Skeletal muscle cell (primary cell): ENCODE measurements around the gene DUSP3.

ENCODE experiments used
- DNase-seq: peaks from one replicate; pipeline ENCODE4 v3.0.0-alpha.2; 2010; ENCODE audit warnings: low read depth
- H3K4me3 ChIP-seq: 2 replicates; pipeline ENCODE4 v1.5.1; 2011; ENCODE audit warnings: low read depth, mild to moderate bottlenecking, control low read depth, low read length, moderate library complexity

DUSP3 gene

GRCh38 chr17:43778337-43779144 lies at the start of gene DUSP3:
Gene DUSP3 (minus strand): TSS chr17:43778977. CDS start chr17:43778924, 53 bp downstream.
- DNase-seq = peak; percentile 60
- H3K4me3 ChIP-seq = peak within 1 kb of the TSS; percentile 85

- no peak for DNase-seq
- no peak overlapping the region for H3K4me3 ChIP-seq
Measured at GRCh38 chr17:43827596-43827995, 48.8 kb upstream of the DUSP3 start.

GRCh38 chr17:43826206-43826605 lies 47.4 kb upstream of the DUSP3 start:
- no peak for DNase-seq
- H3K4me3 ChIP-seq = no peak overlapping the region

GRCh38 chr17:43825567-43825966 lies 46.8 kb upstream of the DUSP3 start:
- H3K4me3 ChIP-seq = no peak overlapping the region
- no peak for DNase-seq

GRCh38 chr17:43823350-43824084 lies 44.7 kb upstream of the DUSP3 start:
- DNase-seq = no peak
- H3K4me3 ChIP-seq = no peak overlapping the region

- no peak overlapping the region for H3K4me3 ChIP-seq
Measured at GRCh38 chr17:43822570-43823190, 43.9 kb upstream of the DUSP3 start.

GRCh38 chr17:43820759-43821158 lies 42.0 kb upstream of the DUSP3 start:
- DNase-seq = no peak
- no peak overlapping the region for H3K4me3 ChIP-seq

More at GRCh38 chr17:43822570-43823190, 43.9 kb upstream of the DUSP3 start:
- no peak for DNase-seq

GRCh38 chr17:43818966-43819365 lies 40.2 kb upstream of the DUSP3 start:
- DNase-seq = no peak
- no peak overlapping the region for H3K4me3 ChIP-seq

GRCh38 chr17:43817826-43818225 lies 39.0 kb upstream of the DUSP3 start:
- no peak overlapping the region for H3K4me3 ChIP-seq
- no peak for DNase-seq

GRCh38 chr17:43816336-43817320 lies 37.9 kb upstream of the DUSP3 start:
- DNase-seq = no peak
- no peak overlapping the region for H3K4me3 ChIP-seq

GRCh38 chr17:43814714-43815113 lies 35.9 kb upstream of the DUSP3 start:
- H3K4me3 ChIP-seq = no peak overlapping the region
- peak; percentile 40 for DNase-seq

GRCh38 chr17:43814026-43814425 lies 35.2 kb upstream of the DUSP3 start:
- no peak overlapping the region for H3K4me3 ChIP-seq

GRCh38 chr17:43813386-43813785 lies 34.6 kb upstream of the DUSP3 start:
- DNase-seq = no peak
- H3K4me3 ChIP-seq = no peak overlapping the region

More at GRCh38 chr17:43814026-43814425, 35.2 kb upstream of the DUSP3 start:
- DNase-seq = no peak

- no peak for DNase-seq
Measured at GRCh38 chr17:43812396-43813265, 33.9 kb upstream of the DUSP3 start.

GRCh38 chr17:43810823-43811222 lies 32.0 kb upstream of the DUSP3 start:
- DNase-seq = no peak
- H3K4me3 ChIP-seq = no peak overlapping the region

More at GRCh38 chr17:43812396-43813265, 33.9 kb upstream of the DUSP3 start:
- H3K4me3 ChIP-seq = no peak overlapping the region

GRCh38 chr17:43810226-43810715 lies 31.5 kb upstream of the DUSP3 start:
- no peak for DNase-seq
- no peak overlapping the region for H3K4me3 ChIP-seq

- no peak overlapping the region for H3K4me3 ChIP-seq
- DNase-seq = no peak
Measured at GRCh38 chr17:43809121-43809520, 30.3 kb upstream of the DUSP3 start.

GRCh38 chr17:43808076-43808475 lies 29.3 kb upstream of the DUSP3 start:
- no peak overlapping the region for H3K4me3 ChIP-seq
- no peak for DNase-seq
